T-helper 1 cell treated with Interleukin-12 subunit alpha and Interleukin-12 subunit beta and Interleukin-4 antibody, amounts not matched to agents 30 μg/mL and 1 μg/mL, for 36 hours (primary cell): ENCODE measurements around the gene EMILIN2.

ENCODE experiments used
- H3K27ac Mint-ChIP-seq: one replicate; pipeline ENCODE4 v1.8.0; 2021; ENCODE audit warnings: mild to moderate bottlenecking, mixed read lengths
- H3K27me3 Mint-ChIP-seq: one replicate; pipeline ENCODE4 v1.8.0; 2021; ENCODE audit warnings: low read depth, mixed read lengths
- H3K36me3 Mint-ChIP-seq: one replicate; pipeline ENCODE4 v1.8.0; 2021; ENCODE audit warnings: low read depth, mixed read lengths
- H3K4me1 Mint-ChIP-seq: one replicate; pipeline ENCODE4 v1.8.0; 2021; ENCODE audit warnings: low read depth, mixed read lengths
- H3K4me3 Mint-ChIP-seq: one replicate; pipeline ENCODE4 v1.8.0; 2021; ENCODE audit warnings: mild to moderate bottlenecking, moderate library complexity, mixed read lengths
- H3K9me3 Mint-ChIP-seq: one replicate; pipeline ENCODE4 v1.8.0; 2021; ENCODE audit warnings: mixed read lengths

The EMILIN2 gene

GRCh38 chr18:2894131-2894840 is 47.5 kb downstream of the EMILIN2 start:
- Mint-ChIP-seq H3K9me3 (peaks cover 8% of the 10 kb centered on the region), H3K27me3 (no peaks in the 10 kb centered on the region), H3K36me3 (peaks cover 8% of the 10 kb centered on the region), H3K4me1 (peaks cover 34% of the 10 kb centered on the region), H3K27ac (no peak overlapping the region), H3K4me3 (no peak overlapping the region)

- peaks cover 5% of the 10 kb centered on the region for H3K9me3 Mint-ChIP-seq
- H3K27me3 Mint-ChIP-seq: no peaks in the 10 kb centered on the region
- no peak overlapping the region for H3K4me3 Mint-ChIP-seq
- H3K4me1 Mint-ChIP-seq: peaks cover 31% of the 10 kb centered on the region
- H3K36me3 Mint-ChIP-seq: peaks cover 8% of the 10 kb centered on the region
- peak overlapping the region; percentile 17 for H3K27ac Mint-ChIP-seq
Observed at GRCh38 chr18:2894841-2895370, 48.1 kb downstream of the EMILIN2 start.

- no peaks in the 10 kb centered on the region for H3K27me3 Mint-ChIP-seq
- peaks cover 5% of the 10 kb centered on the region for H3K9me3 Mint-ChIP-seq
- no peak overlapping the region for H3K4me3 Mint-ChIP-seq
- H3K36me3 Mint-ChIP-seq: peaks cover 8% of the 10 kb centered on the region
- H3K27ac Mint-ChIP-seq: no peak overlapping the region
- H3K4me1 Mint-ChIP-seq: peaks cover 26% of the 10 kb centered on the region
Observed at GRCh38 chr18:2895391-2895790, 48.6 kb downstream of the EMILIN2 start.

GRCh38 chr18:2896990-2897389 is 50.2 kb downstream of the EMILIN2 start:
- peaks cover 11% of the 10 kb centered on the region for H3K4me1 Mint-ChIP-seq
- H3K27me3 Mint-ChIP-seq: no peaks in the 10 kb centered on the region
- no peak overlapping the region for H3K4me3 Mint-ChIP-seq

GRCh38 chr18:2897448-2898185 is 50.8 kb downstream of the EMILIN2 start:
- H3K4me1 Mint-ChIP-seq: peaks cover 7% of the 10 kb centered on the region
- no peaks in the 10 kb centered on the region for H3K27me3 Mint-ChIP-seq
- H3K36me3 Mint-ChIP-seq: peaks cover 8% of the 10 kb centered on the region
- H3K4me3 Mint-ChIP-seq: no peak overlapping the region
- H3K27ac Mint-ChIP-seq: no peak overlapping the region
- peaks cover 5% of the 10 kb centered on the region for H3K9me3 Mint-ChIP-seq

More at GRCh38 chr18:2896990-2897389, 50.2 kb downstream of the EMILIN2 start:
- peaks cover 5% of the 10 kb centered on the region for H3K9me3 Mint-ChIP-seq
- peaks cover 8% of the 10 kb centered on the region for H3K36me3 Mint-ChIP-seq
- H3K27ac Mint-ChIP-seq: no peak overlapping the region

- Mint-ChIP-seq H3K27ac (no peak overlapping the region), H3K4me3 (no peak overlapping the region), H3K36me3 (peaks cover 5% of the 10 kb centered on the region), H3K9me3 (peaks cover 5% of the 10 kb centered on the region), H3K27me3 (no peaks in the 10 kb centered on the region), H3K4me1 (peaks cover 4% of the 10 kb centered on the region)
Observed at GRCh38 chr18:2898186-2898640, 51.4 kb downstream of the EMILIN2 start.

- Mint-ChIP-seq H3K4me3 (no peak overlapping the region), H3K4me1 (peaks cover 6% of the 10 kb centered on the region), H3K27me3 (no peaks in the 10 kb centered on the region), H3K9me3 (no peaks in the 10 kb centered on the region), H3K36me3 (no peaks in the 10 kb centered on the region), H3K27ac (no peak overlapping the region)
Observed at GRCh38 chr18:2900684-2901422, 54.0 kb downstream of the EMILIN2 start.

GRCh38 chr18:2901423-2901985 is 54.7 kb downstream of the EMILIN2 start:
- Mint-ChIP-seq H3K27ac (no peak overlapping the region), H3K27me3 (no peaks in the 10 kb centered on the region), H3K36me3 (no peaks in the 10 kb centered on the region), H3K4me3 (no peak overlapping the region), H3K4me1 (peaks cover 6% of the 10 kb centered on the region), H3K9me3 (no peaks in the 10 kb centered on the region)

- Mint-ChIP-seq H3K27ac (no peak overlapping the region), H3K4me3 (no peak overlapping the region), H3K9me3 (no peaks in the 10 kb centered on the region), H3K36me3 (no peaks in the 10 kb centered on the region), H3K4me1 (peaks cover 9% of the 10 kb centered on the region), H3K27me3 (no peaks in the 10 kb centered on the region)
Observed at GRCh38 chr18:2902327-2902726, 55.5 kb downstream of the EMILIN2 start.

- peaks cover 16% of the 10 kb centered on the region for H3K4me1 Mint-ChIP-seq
- H3K27me3 Mint-ChIP-seq: no peaks in the 10 kb centered on the region
- no peaks in the 10 kb centered on the region for H3K9me3 Mint-ChIP-seq
- no peak overlapping the region for H3K4me3 Mint-ChIP-seq
- peaks cover 1% of the 10 kb centered on the region for H3K36me3 Mint-ChIP-seq
- no peak overlapping the region for H3K27ac Mint-ChIP-seq
Observed at GRCh38 chr18:2903006-2903405, 56.2 kb downstream of the EMILIN2 start.

- peak overlapping the region; percentile 70 for H3K27ac Mint-ChIP-seq
- peaks cover 13% of the 10 kb centered on the region for H3K36me3 Mint-ChIP-seq
- H3K27me3 Mint-ChIP-seq: no peaks in the 10 kb centered on the region
- peak overlapping the region; percentile 79 for H3K4me3 Mint-ChIP-seq
- H3K4me1 Mint-ChIP-seq: peaks cover 18% of the 10 kb centered on the region
- no peaks in the 10 kb centered on the region for H3K9me3 Mint-ChIP-seq
Observed at GRCh38 chr18:2905854-2906703, 59.3 kb downstream of the EMILIN2 start.

- no peaks in the 10 kb centered on the region for H3K9me3 Mint-ChIP-seq
- H3K27ac Mint-ChIP-seq: peak overlapping the region; percentile 58
- H3K36me3 Mint-ChIP-seq: peaks cover 14% of the 10 kb centered on the region
- peak overlapping the region; percentile 84 for H3K4me3 Mint-ChIP-seq
- peaks cover 18% of the 10 kb centered on the region for H3K4me1 Mint-ChIP-seq
- no peaks in the 10 kb centered on the region for H3K27me3 Mint-ChIP-seq
Observed at GRCh38 chr18:2906704-2907549, 60.1 kb downstream of the EMILIN2 start.
